CD4-positive, alpha-beta T cell treated with Interleukin-15 for 4 hours (primary cell): Measurements from ENCODE around the gene LCN12.

Experiments
- DNase-seq: peaks from one replicate; pipeline ENCODE4 v3.0.0-alpha.2; 2020; ENCODE audit warnings: low spot score

Gene LCN12

DNA sequence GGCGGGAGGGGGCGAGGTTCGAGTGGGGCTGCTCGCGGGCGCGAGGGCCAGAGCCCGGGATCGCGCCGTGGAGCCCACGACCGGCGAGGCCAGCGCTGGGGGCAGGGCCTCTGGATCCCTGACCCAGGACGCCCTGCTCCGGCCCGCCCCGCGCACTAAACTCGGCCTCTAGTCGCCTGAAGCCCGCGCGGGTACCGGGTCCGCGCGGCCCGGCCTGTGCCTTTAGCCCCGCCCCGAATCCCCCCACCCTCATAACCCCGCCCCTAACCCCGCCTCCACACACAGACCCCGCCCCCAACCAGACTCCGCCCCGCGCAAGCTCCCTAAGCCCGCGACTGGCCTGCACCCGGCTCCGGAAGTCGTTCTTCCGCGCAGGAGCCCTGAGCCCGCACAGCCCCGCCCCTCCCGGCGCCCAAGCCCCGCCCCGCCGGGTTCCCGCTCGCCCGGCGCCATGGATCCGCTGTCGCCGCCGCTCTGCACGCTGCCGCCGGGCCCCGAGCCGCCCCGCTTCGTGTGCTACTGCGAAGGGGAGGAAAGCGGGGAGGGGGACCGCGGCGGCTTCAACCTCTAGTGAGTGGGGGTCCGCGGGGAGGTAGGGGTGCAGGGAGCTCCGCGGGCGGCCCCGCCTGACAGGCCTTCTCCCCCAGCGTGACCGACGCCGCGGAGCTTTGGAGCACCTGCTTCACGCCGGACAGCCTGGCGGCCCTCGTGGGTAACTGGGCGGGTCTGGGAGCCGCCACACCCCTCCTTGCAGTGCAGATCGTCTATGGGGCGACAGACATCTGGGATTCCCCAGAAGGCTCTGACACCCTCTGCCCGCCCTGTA is 40.1 kb downstream of the LCN12 start, which contains the start of gene PAXX:
PAXX (plus strand) TSS at position 430 of the 826 bp plus-strand sequence; CDS start at position 452, 22 bp downstream.
- DNase-seq, result peak; percentile 92

DNA sequence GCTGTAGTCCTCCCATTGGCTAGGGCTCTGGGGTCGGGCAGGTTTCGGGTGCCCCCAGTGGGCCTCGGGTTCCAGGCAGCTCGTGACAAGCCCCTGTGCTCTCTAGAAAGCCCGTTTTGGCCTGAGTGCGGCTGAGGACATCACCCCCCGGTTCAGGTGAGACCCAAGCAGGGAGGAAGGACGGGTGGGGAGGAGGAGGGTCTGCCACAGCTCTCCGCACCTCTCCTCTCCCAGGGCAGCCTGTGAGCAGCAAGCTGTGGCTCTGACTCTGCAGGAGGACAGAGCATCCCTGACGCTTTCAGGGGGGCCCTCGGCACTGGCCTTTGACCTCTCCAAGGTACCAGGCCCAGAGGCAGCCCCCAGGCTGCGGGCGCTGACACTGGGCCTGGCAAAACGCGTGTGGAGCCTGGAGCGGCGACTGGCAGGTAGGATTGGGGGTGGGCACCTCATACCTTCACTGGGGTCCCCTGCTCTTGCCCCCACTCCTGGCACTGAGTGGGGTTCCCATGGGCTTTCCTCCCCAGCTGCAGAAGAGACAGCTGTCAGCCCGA is 40.8 kb downstream of the LCN12 start:
- DNase-seq, result no peak

DNA sequence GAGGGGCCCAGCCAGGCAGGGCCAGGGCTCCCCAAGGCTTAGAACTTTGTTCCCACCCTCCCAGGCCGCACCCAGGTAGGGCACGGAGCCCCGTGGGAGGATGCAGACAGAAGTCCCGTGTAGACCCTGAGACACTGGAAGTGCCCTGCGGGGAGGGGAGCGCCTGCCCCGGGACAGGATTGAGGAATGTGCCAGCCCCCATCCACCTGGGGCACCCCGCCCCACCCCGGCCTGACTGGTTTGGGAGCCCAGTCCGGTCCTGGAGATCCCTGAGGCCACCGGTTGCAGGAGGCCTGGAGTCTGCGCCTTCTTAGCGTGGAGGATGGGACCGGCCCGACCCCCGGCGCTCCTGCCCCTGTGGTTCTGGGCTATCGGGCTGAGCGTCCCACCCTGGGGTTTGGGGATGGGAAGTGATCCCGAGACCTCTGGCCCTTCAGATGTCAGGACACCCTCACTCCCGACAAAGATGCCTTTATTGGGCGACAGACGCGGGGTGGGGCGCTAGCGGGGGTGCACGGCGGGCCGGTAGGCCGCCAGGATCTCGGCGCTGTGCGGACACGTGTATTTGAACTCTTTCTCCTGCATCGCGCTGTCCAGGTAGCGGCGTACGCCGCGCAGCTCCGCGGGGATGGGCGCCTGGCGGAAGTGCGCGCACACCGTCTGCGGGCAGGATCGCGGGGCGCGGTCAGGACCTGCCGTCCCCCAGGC is 42.3 kb downstream of the LCN12 start:
- no peak for DNase-seq

DNA sequence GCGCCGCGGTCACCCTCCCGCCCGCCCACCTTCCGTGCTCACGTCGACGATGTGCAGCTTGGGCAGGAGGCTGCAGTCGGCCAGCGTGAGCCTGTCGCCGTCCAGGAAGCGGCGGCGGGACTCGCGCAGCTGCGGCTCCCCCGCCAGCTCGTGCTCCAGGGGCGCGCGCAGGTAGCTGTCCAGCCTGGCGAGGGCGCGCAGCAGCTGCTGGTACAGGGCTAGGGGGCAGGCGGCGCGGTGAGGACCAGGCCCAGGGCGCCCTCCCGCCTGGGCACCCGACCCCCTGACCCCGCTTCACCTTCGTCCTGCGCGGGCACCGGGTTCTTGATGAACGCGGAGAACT is 42.8 kb downstream of the LCN12 start:
- DNase-seq, result no peak

DNA sequence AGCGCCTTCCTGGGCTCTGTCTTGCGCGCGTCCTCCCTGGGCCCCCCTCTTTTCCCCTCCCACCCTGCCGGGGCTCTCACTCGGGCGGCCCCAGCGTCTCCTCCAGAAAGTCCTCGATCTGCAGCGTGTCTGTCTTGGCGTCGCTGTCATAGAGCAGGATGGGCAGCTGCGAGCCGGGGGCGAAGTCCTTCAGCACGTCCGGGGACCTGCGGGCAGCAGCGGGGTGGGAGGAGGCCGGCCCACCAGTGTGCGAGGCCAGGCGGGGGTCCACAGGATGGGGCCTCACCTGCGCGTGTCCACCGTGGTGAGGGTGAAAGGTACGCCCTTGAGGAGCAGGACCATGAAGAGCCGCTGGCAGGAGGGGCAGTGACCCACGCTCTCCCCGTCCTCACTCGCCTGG is 43.3 kb downstream of the LCN12 start:
- DNase-seq, result no peak

DNA sequence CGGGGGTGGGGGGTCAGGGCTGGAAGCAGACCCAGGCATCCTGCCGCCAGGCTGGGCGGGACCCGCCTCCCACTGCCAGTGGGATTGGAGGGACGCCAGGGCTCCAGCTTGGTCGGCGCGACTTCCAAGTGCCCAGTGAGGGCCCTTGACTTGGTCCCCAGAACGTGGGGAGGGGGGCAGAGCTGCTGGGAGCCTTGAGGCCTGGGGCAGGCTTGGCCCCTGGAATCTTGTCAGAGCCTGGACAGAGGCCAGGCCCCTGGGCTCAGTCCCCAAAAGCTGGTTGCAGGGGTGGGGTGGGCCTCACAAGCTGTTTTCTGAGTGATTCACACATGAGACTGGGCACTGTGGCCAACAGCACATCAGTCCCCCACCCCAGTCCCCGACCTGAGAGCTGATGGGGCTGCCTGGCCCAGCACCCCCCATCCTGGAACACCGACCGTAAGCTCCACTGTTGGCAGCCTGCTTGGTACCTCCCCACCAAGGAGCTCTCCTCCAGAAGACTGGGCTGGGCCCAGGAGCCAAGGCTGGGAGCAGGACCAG is 43.8 kb downstream of the LCN12 start:
- DNase-seq, result no peak

DNA sequence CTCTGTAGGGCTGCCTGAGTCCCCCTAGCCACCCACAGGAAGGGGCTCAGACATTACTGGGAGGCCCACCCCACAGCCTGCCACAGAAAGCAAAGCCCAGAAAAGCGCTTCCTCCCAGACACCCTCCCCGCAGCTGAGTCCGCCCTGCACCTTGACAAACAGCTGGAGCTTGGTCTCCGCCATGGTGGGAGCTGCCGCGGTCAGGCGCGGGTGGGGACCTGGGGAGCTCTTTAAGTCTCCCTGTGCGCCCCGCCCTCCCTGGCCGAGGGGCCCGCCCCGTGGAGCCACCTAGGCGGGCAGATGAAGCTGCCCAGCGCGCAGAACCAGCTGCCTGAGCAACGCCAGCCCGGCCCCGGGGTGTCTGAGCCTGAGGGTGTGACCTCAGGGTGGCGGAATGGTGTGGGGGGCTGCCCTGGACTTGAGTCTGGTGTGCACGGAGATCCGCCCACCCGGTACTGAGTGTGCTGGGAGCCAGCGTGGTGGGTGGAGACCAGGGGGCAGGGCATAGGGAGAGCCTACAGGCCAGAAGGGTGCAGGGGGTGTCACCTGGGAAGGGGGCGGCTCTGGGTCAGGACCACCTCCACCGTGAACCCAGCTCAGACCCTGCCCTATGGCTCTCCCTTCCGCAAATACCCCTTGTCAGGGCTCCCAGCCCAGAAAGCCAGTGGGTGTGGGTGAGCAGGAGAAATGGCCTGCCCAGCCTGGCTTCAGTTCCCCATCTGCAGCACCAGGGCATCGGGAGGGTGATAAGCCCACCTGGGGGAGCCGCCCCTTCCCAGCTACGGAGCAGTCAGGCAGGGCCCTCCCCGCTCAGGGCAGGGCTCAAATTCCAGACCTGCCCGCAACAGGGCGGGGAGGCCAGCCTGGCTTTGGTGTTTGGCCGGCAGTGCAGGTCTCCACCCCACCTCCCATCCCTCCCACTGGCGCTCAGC is 44.6 kb downstream of the LCN12 start, which contains the start of gene CLIC3:
CLIC3 (minus strand) TSS at position 208 of the 932 bp plus-strand sequence; CDS start at position 183, 25 bp downstream.
- peak; percentile 51 for DNase-seq

DNA sequence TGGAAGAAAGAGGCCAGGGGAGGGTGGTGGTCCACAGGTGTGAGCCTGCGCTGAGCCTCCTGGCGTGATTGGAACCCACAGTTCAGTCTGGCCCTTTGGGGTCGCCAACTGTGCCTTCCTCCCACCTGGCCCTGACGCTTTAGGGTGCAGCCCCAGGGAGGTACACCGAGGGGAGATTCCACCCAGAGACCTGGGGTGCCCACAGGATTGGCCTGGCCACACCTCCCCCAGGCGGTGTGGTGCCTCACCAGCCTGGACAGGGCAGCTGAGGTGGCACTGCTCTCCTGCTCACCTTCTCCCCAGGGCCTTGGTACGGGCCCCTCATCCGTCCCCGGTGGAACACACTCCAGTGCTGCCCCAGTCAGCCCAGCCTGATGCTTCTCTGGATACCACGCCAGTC is 45.3 kb downstream of the LCN12 start:
- no peak for DNase-seq

DNA sequence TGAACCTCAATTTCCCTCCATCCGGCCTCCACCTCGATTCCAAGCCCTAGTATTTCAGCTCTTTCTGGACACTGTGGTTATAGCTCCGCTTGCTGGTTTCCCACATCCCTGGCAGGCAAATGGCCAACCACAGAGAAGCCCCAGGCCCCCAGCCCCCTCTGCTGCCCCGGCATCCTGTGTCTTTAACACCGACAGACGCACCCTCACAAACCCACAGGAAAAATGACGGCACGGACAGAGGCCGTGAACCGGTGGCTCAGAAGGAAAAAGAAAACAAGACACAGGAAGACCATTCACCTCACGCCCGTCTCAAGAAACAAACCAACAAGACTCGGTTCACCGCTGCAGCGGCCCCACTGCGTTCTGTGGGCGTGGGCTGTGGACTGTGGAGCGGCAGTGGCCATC is 45.8 kb downstream of the LCN12 start:
- DNase-seq, result peak; percentile 16

DNA sequence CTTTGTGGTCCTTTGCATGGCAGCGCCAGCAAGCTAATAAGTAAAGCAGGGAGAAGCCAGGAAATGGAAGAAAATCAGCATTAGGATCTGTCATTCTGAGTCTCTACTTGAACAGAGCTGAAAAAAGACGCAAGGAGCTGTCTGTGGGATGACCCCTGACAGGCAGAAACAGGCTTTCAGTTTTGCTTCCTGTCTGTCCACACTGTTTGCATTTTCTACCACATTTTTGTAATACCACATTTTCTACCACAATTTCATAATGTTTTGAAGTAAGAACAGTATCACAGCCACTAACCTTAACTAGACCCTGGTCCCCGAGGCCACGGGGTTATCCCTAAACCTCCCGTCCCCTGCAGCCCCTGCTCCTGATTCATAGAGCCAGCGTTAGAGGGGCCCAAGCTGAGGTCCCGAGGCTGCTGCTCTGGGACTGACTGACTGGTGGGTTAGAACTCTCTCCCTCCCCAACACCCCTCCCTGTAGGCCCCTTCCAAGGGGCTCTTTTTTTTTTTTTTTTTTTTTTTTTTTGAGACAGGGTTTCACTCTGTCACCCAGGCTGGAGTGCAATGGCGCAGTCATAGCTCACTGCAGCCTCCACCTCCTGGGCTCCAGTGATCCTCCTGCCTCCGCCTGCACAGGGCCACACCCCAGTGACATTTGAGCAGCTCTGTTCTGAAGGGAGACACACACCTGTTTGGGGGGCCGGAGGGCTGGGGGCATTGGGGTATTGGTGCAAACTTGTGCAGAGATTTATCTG is 48.3 kb downstream of the LCN12 start:
- DNase-seq, result peak; percentile 32

DNA sequence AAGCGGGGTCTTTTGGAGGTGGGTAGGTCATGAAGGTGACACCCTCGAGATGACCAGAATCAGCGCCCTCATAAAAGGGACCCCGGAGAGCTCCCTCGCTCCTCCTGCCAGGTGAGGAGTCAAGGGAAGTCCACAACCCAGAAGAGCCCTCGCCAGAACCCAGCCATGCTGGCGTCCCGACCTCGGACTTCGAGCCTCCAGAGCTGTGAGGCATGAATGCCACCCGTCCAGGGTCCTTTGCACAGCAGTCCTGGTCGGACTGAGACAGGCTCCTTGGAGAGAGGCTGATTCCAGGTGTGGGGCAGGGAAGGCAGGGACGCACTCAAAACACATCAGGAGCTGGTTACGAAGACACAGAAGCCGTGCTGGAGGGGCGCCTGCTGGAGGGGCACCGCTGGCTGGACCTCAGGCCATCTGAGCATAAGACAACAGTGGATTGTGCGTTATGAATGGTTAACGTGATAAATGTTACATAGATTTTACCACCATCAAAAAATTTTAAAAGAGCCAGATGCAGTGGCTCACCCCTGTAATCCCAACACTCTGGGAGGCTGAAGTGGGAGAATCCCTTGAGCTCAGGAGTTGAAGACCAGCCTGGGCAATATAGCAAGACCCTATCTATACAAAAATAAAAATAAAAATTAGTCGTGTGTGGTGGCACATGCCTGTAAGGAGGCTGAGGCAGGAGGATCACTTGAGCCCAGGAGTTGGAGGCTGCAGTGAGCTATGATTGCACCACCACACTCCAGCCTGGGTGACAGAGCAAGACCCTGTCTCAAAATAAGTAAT is 50.0 kb downstream of the LCN12 start:
- DNase-seq, result no peak

DNA sequence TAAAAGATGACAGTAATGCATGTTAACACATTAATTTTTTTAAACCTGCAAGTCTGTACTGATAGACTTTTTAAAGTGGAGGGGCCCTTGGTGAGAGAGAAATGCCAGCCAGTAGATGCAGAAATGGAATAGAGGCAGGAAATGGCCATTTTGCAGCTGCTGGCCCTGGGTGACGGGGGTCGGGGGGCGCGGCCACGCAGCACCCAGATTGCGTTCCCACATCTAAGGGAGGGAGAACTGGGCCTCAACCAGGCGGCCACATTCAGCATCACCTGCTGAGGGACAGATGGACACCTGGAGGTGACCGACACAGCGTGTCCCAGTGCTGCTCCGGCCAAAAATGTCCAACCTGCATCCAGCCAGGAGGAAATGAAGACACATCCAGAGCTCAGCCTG is 50.6 kb downstream of the LCN12 start:
- DNase-seq, result no peak

DNA sequence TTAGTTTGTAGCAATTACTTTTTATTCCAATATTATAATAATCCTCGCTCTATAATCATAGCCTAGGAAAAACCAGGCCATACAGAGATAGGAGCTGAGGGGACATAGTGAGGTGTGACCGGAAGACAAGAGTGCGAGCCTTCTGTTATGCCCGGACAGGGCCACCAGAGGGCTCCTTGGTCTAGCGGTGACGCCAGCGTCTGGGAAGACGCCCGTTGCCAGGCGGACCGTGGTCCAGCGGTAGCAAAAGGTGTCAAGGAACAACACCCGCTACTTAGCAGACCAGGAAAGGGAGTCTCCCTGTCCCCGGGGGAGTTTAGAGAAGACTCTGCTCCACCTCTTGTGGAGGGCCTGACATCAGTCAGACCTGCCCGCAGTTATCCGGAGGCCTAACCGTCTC is 52.2 kb downstream of the LCN12 start:
- peak; percentile 14 for DNase-seq
